Measurements from ENCODE around the gene METAP1D. TPM values are rescaled to one million over a fixed set of nuclear protein-coding genes. Genes with fewer than 3 reads are reported as not detected.

METAP1D gene
- total and polyA plus RNA-seq, 8 donors: 2.9 to 16.2 (median 4.7) TPM

DNA sequence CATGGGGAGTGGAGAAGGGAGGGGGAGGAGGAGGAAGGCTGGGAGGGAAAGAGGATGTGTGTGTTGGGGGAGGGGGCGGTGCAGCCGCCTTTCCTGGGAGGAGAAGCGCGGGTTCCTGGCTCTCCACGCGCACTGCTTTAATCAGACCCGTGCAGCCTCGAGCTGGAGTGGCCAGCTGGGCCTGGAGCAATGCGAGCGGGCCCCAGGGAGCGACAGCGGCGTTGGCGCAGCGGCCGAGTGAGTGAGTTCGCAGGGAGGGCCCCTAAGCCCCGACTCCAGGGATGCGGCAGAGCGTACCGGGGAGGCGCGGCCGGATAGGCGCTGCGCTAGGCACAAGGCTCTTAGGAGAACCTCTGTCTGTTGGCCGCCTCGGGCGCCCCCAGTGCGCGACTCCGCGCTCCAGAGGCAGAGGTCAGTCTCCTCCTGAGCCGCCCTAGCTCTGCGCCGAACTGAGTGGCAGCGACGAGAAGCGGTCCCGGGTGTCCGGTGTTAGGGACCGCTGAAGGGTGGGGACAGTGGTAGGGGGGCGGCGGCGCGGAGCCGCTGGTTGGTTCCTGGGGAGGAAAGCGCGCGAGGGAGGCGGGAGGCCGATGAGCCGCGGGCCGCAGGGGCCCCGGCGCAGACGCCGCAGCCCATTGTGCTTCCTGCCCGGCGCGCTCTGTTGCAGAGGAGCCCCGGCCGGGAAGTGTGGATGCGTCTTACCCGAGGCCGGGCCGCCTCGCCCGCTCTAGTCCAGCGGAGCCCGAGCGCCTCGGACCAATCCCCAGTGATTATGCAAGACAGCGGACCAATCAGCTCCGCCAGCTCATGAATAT is 85.1 kb downstream of the METAP1D start:
- WGBS, 5 donors: 1 to 4% (median 3%) methylated on average over 20 to 76 of the region's 76 CpGs
- TF ChIP-seq POLR2AphosphoS5 (IDR thresholded peaks at IDR 0.05) (peak in 1 of 3 donors; percentile 6), POLR2A (IDR thresholded peaks at IDR 0.05) (no peak)
- peaks cover 36 to 79% (median 62%) of the 10 kb centered on the region in 4 donors for H3K4me1 ChIP-seq
- peak overlapping the region; percentile 31 to 61 (median 43) for H3K4me3 ChIP-seq
- H3K36me3 ChIP-seq: no peaks in the 10 kb centered on the region
- peaks cover 85 to 100% (median 100%) of the 10 kb centered on the region in 3 donors for H3K27me3 ChIP-seq
- H3K9me3 ChIP-seq: peaks cover 0 to 21% (median 6%) of the 10 kb centered on the region in 4 donors
- intact Hi-C loops (cut with DNase I; ENCODE audit: low total_unique reads): no loop called here
- DNase-seq: peak; percentile 69 to 92
- H3K27ac ChIP-seq: no peak overlapping the region

DNA sequence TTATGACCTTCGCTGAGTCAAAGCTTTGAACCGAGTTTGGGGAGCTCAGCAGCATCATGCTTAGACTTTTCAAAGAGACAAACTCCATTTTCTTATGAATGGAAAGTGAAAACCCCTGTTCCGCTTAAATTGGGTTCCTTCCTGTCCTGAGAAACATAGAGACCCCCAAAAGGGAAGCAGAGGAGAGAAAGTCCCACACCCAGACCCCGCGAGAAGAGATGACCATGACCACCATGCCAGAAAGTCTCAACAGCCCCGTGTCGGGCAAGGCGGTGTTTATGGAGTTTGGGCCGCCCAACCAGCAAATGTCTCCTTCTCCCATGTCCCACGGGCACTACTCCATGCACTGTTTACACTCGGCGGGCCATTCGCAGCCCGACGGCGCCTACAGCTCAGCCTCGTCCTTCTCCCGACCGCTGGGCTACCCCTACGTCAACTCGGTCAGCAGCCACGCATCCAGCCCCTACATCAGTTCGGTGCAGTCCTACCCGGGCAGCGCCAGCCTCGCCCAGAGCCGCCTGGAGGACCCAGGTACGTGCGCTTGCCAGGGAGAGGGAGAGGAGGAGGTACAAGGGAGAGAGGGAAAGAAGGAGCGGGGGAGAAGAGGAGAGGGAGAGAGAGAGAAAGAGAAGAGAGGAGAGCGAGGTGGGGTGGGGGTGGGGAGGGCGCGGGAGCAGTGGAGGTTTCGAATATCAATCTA is 85.9 kb downstream of the METAP1D start, which contains the start of gene DLX1:
Gene DLX1 (plus strand): TSS at position 48 of the 700 bp plus-strand sequence. CDS start 171 bp downstream, at position 219.
- TF ChIP-seq POLR2AphosphoS5 (IDR thresholded peaks at IDR 0.05) (no peak), EP300 (IDR thresholded peaks at IDR 0.05) (no peak), POLR2A (IDR thresholded peaks at IDR 0.05) (no peak)
- TF ChIP-seq, protein P1, sequence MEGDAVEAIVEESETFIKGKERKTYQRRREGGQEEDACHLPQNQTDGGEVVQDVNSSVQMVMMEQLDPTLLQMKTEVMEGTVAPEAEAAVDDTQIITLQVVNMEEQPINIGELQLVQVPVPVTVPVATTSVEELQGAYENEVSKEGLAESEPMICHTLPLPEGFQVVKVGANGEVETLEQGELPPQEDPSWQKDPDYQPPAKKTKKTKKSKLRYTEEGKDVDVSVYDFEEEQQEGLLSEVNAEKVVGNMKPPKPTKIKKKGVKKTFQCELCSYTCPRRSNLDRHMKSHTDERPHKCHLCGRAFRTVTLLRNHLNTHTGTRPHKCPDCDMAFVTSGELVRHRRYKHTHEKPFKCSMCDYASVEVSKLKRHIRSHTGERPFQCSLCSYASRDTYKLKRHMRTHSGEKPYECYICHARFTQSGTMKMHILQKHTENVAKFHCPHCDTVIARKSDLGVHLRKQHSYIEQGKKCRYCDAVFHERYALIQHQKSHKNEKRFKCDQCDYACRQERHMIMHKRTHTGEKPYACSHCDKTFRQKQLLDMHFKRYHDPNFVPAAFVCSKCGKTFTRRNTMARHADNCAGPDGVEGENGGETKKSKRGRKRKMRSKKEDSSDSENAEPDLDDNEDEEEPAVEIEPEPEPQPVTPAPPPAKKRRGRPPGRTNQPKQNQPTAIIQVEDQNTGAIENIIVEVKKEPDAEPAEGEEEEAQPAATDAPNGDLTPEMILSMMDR (IDR thresholded peaks at IDR 0.05): no peak
- no peak within 1 kb of the TSS for H3K27ac ChIP-seq
- H3K27me3 ChIP-seq: peaks cover 92 to 100% (median 100%) of the 10 kb centered on the region in 3 donors
- 3 to 5% (median 5%) methylated on average over 26 to 34 of the region's 34 CpGs for whole genome bisulfite sequencing, 5 donors
- H3K4me1 ChIP-seq: peaks cover 36 to 79% (median 62%) of the 10 kb centered on the region in 4 donors
- H3K36me3 ChIP-seq: no peaks in the 10 kb centered on the region
- H3K4me3 ChIP-seq: peak within 1 kb of the TSS; percentile 31 to 61 (median 43)
- peaks cover 0 to 14% (median 2%) of the 10 kb centered on the region in 4 donors for H3K9me3 ChIP-seq
- peak in 1 of 2 donors; percentile 51 for DNase-seq
- intact Hi-C loops (cut with DNase I; ENCODE audit: low total_unique reads): no loop called here

DNA sequence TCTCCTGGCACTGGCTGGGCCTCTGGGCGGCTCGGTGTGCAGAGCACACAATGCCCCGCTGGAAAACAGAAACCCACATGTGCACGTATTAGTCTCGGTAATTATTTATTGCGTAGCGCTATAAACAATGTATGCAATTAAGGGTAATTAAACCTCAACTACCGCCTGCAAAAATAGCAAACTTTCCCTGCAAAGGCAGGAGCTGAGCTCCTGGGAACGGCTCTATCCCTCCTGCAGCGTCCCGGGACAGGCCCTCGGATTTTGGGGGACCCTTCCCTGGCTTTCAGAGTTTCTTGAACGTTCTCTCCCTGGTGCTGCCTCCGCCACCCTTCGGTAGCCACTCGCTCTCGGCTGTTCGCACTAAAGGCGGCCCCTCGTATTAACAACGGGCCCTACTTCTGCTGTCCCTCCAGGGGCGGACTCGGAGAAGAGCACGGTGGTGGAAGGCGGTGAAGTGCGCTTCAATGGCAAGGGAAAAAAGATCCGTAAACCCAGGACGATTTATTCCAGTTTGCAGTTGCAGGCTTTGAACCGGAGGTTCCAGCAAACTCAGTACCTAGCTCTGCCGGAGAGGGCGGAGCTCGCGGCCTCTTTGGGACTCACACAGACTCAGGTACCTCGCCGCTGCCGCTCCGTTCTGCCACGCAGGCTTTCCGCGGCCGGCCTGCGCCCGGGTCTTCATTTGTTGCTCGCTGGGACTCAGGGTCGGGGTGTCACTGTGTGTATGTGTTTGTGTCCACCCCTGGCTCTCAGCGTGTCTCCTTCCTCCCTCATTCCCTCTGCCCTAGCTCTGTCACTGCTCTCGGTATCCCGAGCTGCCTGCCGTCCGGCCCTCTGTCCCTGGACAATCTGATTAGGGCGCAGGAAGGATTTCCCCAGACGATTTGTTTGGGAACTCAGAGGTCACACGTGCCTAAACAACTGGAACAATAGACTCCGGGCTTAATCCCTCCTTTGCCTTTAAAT is 86.8 kb downstream of the METAP1D start:
- 3 to 9% (median 5%) methylated on average over 50 to 54 of the region's 54 CpGs for WGBS, 5 donors
- peaks cover 90 to 100% (median 99%) of the 10 kb centered on the region in 3 donors for H3K27me3 ChIP-seq
- peaks cover 0 to 7% (median 0%) of the 10 kb centered on the region in 4 donors for H3K9me3 ChIP-seq
- no peaks in the 10 kb centered on the region for H3K36me3 ChIP-seq
- H3K27ac ChIP-seq: no peak overlapping the region
- no peak for TF ChIP-seq POLR2A (IDR thresholded peaks at IDR 0.05)
- TF ChIP-seq, protein P1 (IDR thresholded peaks at IDR 0.05): no peak
- no peak for TF ChIP-seq EP300 (IDR thresholded peaks at IDR 0.05)
- TF ChIP-seq POLR2AphosphoS5 (IDR thresholded peaks at IDR 0.05): no peak
- peak overlapping the region in 2 of 4 donors; percentile 53 to 61 for H3K4me3 ChIP-seq
- DNase-seq: peak in 1 of 2 donors; percentile 76
- peaks cover 36 to 72% (median 59%) of the 10 kb centered on the region in 4 donors for H3K4me1 ChIP-seq
- intact Hi-C loops (cut with DNase I; ENCODE audit: low total_unique reads): no loop called here

DNA sequence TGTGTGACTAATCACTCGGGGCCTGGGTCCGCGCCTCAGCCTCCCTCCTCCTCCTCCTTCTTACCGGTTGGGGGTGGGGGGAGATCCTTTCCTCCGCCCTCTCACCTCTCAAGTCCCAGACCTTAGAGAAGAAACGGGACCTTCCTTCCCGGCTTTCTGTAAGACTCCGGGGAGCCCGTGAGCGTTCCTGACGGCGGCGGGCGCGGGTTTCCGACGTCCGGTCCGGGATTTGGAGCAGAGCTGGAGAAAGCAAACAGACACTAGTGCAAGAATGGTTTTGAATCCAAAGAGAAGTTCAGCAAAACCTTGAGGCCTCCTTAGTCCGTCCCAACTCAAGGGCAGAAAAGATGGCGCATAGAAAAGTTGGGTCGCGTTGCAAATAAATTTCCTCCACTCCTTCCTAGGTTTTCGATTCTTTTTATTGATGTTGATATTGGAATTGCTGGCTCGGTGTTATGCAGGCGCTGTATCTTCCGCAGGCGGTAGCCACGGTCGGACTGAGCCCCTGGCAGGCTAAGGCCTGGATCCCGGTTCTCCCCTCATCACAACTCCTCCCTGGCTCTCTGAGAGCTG is 87.5 kb downstream of the METAP1D start:
- Histone ChIP-seq H3K36me3 (no peaks in the 10 kb centered on the region), H3K4me3 (peak overlapping the region in 2 of 4 donors; percentile 53 to 61), H3K9me3 (peaks cover 0 to 7% (median 0%) of the 10 kb centered on the region in 4 donors), H3K27ac (no peak overlapping the region), H3K27me3 (peaks cover 82 to 100% (median 99%) of the 10 kb centered on the region in 3 donors), H3K4me1 (peaks cover 36 to 66% (median 57%) of the 10 kb centered on the region in 4 donors)
- WGBS, 5 donors: 11 to 13% (median 13%) methylated on average over 31 of the region's 31 CpGs
- no peak for DNase-seq
- intact Hi-C loops (cut with DNase I; ENCODE audit: low total_unique reads): no loop called here
- TF ChIP-seq POLR2AphosphoS5 (IDR thresholded peaks at IDR 0.05) (no peak), POLR2A (IDR thresholded peaks at IDR 0.05) (no peak), EP300 (IDR thresholded peaks at IDR 0.05) (no peak)
- TF ChIP-seq, protein P1 (IDR thresholded peaks at IDR 0.05): no peak

Measured in stomach (tissue), 9 donors.